Measurements from ENCODE around the gene BAMBI.

DNA sequence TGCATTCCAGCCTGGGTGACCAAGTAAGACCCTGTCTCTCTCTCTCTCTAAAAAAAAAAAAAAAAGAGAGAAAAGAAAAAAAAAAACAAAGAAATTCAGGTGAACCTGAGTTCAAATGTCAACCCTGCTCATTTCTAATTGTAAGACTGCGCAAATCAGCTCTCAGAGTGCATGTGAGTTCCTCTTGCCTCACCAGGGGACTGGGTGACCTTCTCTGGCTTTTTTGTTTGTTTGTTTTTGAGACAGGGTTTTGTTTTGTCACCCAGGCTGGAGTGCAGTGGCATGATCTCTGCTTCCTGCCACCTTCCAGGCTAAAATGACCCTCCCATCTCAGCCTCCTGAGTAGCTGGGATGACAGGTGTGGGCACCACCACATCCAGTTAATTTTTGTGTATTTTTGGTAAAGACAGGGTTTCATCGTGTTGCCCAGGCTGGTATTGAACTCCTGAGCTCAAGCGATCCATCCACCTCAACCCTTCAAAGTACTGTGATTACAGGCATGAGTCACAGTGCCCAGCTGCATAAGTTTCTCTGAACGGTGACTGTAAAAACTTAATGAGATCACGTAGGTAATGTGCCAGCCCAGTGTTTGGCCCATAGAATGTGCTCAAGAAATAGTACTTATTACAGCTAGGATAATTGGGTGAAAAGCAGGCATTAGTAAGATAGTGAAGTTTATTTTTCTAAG lies 45.3 kb upstream of the BAMBI start:
- no peak for TF ChIP-seq POLR2AphosphoS5 (IDR thresholded peaks at IDR 0.05; ENCODE audit: low read depth, low read length)
- no peak for TF ChIP-seq POLR2A (IDR thresholded peaks at IDR 0.05; ENCODE audit: low read depth, low read length)
- TF ChIP-seq TAF1 (IDR thresholded peaks at IDR 0.05; ENCODE audit: low read depth, low read length): no peak
- no peak for TF ChIP-seq SPI1 (IDR thresholded peaks at IDR 0.05; ENCODE audit: low read depth, low read length)
